Mucosa of descending colon (tissue), 3 donors: ENCODE results near the gene EGFLAM. TPM values are rescaled to one million over a fixed set of nuclear protein-coding genes. Genes with fewer than 3 reads are reported as not detected.
"Not testable (repeated sequence)": the region's sequence is repeated elsewhere in the genome, so short reads cannot be mapped to it uniquely, and the experiment has no call there.

ENCODE experiments used
- ATAC-seq: fragments of 200-7000 bp; cut with Tn5 transposase; one replicate; pipeline ENCODE4 v1.9.1; 2020; ENCODE audit warnings: mild to moderate bottlenecking, moderate library complexity
- DNase-seq, 3 donors: peaks; one replicate each; pipeline ENCODE4 v3.0.0-alpha.2; 2020
- H3K36me3 ChIP-seq: fragments of 200-600 bp; one replicate; pipeline ENCODE4 v1.8.0; 2021; ENCODE audit warnings: low read depth, mild to moderate bottlenecking
- H3K4me1 ChIP-seq: fragments of 200-600 bp; one replicate; pipeline ENCODE4 v1.8.0; 2021; ENCODE audit warnings: low read depth, mild to moderate bottlenecking
- H3K4me3 ChIP-seq: fragments of 200-600 bp; one replicate; pipeline ENCODE4 v1.8.0; 2021; ENCODE audit warnings: mild to moderate bottlenecking
- H3K9me3 ChIP-seq: fragments of 200-600 bp; one replicate; pipeline ENCODE4 v1.8.0; 2021; ENCODE audit warnings: mild to moderate bottlenecking
- CTCF ChIP-seq: fragments of 200-600 bp; IDR thresholded peaks from one replicate; pipeline ENCODE4 v1.8.0; 2022; ENCODE audit warnings: antibody characterized with exemption, mild to moderate bottlenecking
- intact Hi-C, 2 donors: fragments of 100-400 bp; cut with DNase I in 1 of 2; cut with micrococcal nuclease in 1 of 2; formaldehyde crosslinking; loops; one replicate each; pipeline versions ENCODE4 v1.11.0 to v1.11.1; 2022; cut with DNase I, micrococcal nuclease
- total RNA-seq, 3 donors: library from RNA; stranded (reverse); fragmentation: NEBNext Ultra II Directional in 2 of 3; extraction: Animal tissue kit (Norgen Biotek cat#: 25700) in 2 of 3; gene quantifications; one replicate each; pipeline versions ENCODE4 v1.2.1 to v1.2.4, GENCODE V29; 2021 to 2023
- donor health status: DM: no; HTN: no; CAD: no; lungs with moderate emphysema.
- donor health status: DM: no; HTN: no; CAD: no.
- donor health status: DM: no; HTN: yes; CAD: no.

The EGFLAM gene
- total RNA-seq, 3 donors from 2014 or later, result 0.46 to 2.1 (median 0.84) TPM

GRCh38 chr5:38329132-38329715, 70.9 kb downstream of the EGFLAM start:
- ATAC-seq (no peak), DNase-seq (no peak)
- H3K4me3 ChIP-seq, result no peak overlapping the region
- no peaks in the 10 kb centered on the region for H3K9me3 ChIP-seq
- intact Hi-C loops, result no loop called here
- TF ChIP-seq CTCF, result no peak
- H3K36me3 ChIP-seq, result no peaks in the 10 kb centered on the region
- H3K4me1 ChIP-seq, result no peaks in the 10 kb centered on the region

GRCh38 chr5:38330207-38330606, 71.8 kb downstream of the EGFLAM start:
- no peak for TF ChIP-seq CTCF
- no peak for ATAC-seq
- Histone ChIP-seq H3K4me1 (no peaks in the 10 kb centered on the region), H3K4me3 (no peak overlapping the region), H3K36me3 (no peaks in the 10 kb centered on the region), H3K9me3 (no peaks in the 10 kb centered on the region)
- intact Hi-C loops, result no loop called here
- DNase-seq, result no peak

GRCh38 chr5:38331831-38332230, 73.5 kb downstream of the EGFLAM start:
- intact Hi-C loops, result no loop called here
- Histone ChIP-seq H3K4me3 (no peak overlapping the region), H3K9me3 (no peaks in the 10 kb centered on the region), H3K4me1 (no peaks in the 10 kb centered on the region), H3K36me3 (no peaks in the 10 kb centered on the region)
- DNase-seq, result no peak
- no peak for TF ChIP-seq CTCF
- no peak for ATAC-seq

- DNase-seq, H3K36me3 ChIP-seq, ATAC-seq, intact Hi-C loops, H3K4me3 ChIP-seq, H3K9me3 ChIP-seq, H3K4me1 ChIP-seq: not testable (repeated sequence)
Observed at GRCh38 chr5:38333181-38333580, 74.8 kb downstream of the EGFLAM start.

GRCh38 chr5:38338455-38338854, 80.1 kb downstream of the EGFLAM start:
- no peaks in the 10 kb centered on the region for H3K4me1 ChIP-seq
- no peak overlapping the region for H3K4me3 ChIP-seq
- no peak for ATAC-seq
- DNase-seq, result no peak
- intact Hi-C loops, result no loop called here
- H3K36me3 ChIP-seq, result no peaks in the 10 kb centered on the region
- H3K9me3 ChIP-seq, result no peaks in the 10 kb centered on the region
- TF ChIP-seq CTCF, result no peak

GRCh38 chr5:38339446-38339845, 81.1 kb downstream of the EGFLAM start:
- no peak overlapping the region for H3K4me3 ChIP-seq
- ATAC-seq, result no peak
- H3K9me3 ChIP-seq, result no peaks in the 10 kb centered on the region
- TF ChIP-seq CTCF, result no peak
- intact Hi-C loops, result no loop called here
- no peaks in the 10 kb centered on the region for H3K4me1 ChIP-seq
- H3K36me3 ChIP-seq, result no peaks in the 10 kb centered on the region
- no peak for DNase-seq
